ENCODE data around the gene SNX17.
A peak's percentile ranks its signal among the peaks of the same experiment; 100 is the strongest.
"Not testable (repeated sequence)": the region's sequence is repeated elsewhere in the genome, so short reads cannot be mapped to it uniquely, and the experiment has no call there.

SNX17 gene, protein sequence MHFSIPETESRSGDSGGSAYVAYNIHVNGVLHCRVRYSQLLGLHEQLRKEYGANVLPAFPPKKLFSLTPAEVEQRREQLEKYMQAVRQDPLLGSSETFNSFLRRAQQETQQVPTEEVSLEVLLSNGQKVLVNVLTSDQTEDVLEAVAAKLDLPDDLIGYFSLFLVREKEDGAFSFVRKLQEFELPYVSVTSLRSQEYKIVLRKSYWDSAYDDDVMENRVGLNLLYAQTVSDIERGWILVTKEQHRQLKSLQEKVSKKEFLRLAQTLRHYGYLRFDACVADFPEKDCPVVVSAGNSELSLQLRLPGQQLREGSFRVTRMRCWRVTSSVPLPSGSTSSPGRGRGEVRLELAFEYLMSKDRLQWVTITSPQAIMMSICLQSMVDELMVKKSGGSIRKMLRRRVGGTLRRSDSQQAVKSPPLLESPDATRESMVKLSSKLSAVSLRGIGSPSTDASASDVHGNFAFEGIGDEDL

DNA sequence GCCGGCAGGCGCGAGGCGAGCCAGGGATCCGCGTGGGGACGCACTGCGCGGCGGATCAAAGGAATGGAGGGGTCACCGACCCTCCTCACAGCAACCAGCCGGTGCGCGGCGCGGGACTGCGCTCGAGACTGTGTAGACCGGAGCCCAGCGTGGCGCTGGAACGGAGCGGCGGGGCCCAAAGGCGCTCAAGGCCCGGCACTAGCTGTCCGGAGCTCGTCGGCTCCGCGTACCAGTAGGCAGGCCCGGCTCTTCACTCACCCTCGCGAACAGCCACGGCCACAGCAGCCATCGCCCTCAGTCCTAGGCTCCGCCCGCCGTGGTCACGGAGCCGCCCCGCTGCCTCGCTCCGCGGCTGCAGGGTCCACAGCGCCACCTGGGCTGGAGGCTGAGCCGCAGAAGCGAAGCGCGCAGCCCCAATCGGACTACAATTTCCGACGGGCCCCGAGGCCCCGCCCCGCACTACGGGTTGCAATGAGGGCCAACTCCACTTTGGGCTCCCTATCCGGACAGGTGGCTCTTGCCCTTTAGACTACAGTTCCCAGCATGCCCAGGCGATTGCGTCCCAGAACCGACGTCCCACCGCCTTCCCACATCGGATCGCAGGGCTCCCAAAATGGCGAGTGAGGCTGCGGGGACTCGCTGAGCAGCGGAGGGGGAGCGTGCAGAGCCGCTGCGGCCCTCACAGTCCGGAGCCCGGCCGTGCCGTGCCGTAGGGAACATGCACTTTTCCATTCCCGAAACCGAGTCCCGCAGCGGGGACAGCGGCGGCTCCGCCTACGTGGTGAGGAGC is at the start of gene SNX17, which contains the start of gene EIF2B4:
Gene SNX17, plus strand, starts transcription at position 591 of the 790 bp plus-strand sequence. Its CDS starts 128 bp downstream, at position 719.
Gene EIF2B4, minus strand, starts transcription at position 313 of the 790 bp plus-strand sequence. Its CDS starts 24 bp downstream, at position 289.
- DNase-seq (ENCODE audit: insufficient read length, low spot score) (peak; percentile 98), FAIRE-seq (peak; percentile 98)

DNA sequence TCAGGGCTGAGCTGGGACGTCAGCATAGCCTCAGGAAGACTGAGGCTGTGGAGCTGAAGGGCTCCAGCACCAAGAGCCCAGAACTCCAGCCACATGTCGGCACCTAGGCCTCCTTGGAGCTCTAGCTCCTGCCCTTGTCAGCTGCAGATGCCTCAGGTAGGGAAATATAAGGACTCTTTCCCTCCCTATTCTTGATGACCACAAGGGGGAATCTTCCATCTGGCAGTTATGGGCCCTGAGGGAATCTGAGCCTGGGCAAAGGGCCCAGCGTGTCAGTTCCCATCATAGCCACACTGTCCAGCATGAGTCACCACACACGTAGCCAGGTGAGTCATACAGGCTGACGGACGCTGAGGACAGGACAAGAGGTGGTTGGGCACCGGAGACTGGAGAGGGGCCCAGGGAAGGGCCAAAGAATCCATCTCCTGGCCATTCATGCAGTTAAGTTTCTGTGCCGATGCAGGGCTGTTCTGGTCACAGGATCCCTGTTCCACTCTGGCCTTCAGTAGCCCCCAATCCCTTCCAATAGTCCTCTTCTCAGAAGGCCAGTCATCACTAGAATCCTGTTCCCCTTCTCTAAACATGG is 49.4 kb upstream of the SNX17 start:
- FAIRE-seq, result peak; percentile 91
- peak; percentile 98 for DNase-seq (ENCODE audit: insufficient read length, low spot score)

DNA sequence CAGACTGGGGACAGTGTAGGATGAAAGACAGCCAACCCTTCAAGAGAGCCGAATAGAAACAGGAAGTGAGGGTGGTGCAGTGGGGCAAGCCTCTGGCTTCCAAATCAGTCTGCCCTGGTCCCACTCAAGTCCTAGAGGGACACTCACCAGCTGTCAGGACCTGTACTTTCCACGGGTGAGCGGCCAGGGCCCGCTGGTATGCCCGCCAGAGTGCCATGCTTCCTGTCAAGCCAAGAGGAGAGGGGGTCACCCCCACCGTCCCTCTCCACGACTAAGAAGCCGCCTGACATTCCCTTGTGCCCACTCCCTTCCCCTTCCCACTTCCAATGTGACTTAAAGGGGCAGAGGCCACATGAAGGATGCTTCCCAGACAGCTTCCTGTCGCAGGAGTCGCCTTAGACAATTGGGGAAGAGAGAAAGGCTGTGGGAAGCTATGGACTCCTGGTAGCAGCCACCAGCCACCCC is 48.1 kb upstream of the SNX17 start:
- FAIRE-seq, result no peak
- DNase-seq (ENCODE audit: insufficient read length, low spot score), result no peak

DNA sequence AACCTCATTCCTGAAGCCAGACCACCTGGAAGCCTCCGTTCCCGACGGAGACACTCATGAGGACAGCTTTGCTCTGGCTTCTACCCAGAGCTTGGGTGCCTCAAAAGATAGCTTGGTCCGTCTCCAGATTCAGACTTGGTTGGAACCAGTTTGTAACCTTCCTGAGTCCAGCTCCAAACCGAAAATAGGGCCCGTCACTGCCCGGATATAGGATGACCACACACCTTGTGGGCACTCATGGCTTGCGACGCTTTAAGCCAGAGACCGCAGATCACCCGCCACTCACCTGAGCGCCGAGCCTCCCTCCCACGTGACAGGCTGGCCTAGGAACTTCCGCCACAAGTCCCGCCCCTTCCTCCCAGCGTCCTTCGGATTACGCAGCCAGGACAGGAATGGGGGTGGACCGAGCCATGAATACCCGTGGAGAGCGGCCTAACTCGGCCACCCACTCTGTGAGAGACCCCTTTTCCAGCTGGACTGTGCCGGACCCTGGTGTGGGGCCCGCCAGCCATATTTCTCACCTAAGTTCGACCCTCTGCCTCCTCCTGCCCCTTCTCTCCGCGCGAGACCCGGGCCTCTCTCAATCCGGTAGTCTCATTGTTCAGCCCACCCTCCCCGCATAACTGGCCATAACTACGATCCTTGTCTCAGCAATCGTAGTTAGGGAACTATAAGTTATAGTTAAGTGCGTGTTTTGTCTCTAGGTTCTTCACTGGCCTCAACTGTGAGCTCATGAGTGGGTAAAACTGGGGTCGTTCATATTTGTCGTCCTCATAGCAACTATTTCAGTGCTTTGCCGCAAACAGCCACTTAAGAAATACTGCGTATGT is 47.4 kb upstream of the SNX17 start, which contains the start of gene MPV17:
Gene MPV17, minus strand, starts transcription at position 332 of the 830 bp plus-strand sequence. CDS start 580 bp downstream, outside the sequence.
- DNase-seq (ENCODE audit: insufficient read length, low spot score) (peak; percentile 97), FAIRE-seq (peak; percentile 72)

DNA sequence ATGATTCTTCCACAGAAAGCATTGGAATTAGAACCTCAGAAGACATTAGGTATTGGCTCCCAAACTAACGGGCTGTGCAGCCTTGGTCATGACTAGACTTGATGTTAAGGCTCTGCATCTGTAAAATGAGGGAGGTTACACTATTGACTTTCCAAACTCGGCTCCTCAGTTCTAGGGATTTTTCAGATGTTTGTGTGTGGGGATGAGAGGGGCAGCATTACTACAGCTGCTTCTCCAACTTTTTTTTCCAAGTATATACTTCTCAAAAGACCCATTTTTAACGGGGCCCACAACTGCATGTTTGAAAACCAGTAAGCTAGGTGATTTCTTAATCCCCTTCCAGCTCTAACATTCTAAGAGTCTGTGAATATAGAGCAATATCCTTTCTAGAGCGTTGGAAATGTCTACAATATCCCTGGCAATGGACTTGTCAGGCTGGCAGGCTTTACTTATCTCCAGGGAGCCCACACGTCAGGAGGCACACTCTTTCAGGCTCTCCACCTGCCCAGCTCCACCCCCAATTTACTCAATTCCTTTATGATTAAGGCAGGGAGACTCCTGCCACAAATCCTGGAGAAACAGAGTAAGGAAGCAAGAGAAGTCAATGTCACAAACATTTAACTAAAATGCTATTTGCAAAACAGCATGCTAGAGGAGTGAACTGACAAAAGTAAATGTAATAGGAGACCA is 46.7 kb upstream of the SNX17 start:
- FAIRE-seq (no peak), DNase-seq (ENCODE audit: insufficient read length, low spot score) (no peak)

DNA sequence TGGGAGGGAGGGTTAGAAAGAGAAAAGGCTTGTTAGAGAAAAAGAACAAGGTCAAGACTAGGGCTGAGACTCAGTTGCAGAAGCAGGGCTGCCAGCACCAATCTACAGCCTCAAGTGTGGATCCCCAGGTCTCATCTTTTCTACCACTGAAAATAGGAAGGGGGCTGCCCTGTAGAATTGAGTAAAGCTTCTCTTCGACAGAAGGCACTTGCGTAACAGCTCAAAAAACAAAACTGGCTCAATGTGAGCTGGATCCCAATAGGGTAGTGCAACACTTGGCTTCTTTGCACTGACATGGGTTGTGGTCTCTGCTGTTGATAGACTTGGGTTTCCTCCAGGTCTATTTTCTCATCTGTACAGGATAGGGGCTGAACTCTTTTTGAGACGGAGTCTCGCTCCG is 45.7 kb upstream of the SNX17 start:
- no peak for FAIRE-seq

DNA sequence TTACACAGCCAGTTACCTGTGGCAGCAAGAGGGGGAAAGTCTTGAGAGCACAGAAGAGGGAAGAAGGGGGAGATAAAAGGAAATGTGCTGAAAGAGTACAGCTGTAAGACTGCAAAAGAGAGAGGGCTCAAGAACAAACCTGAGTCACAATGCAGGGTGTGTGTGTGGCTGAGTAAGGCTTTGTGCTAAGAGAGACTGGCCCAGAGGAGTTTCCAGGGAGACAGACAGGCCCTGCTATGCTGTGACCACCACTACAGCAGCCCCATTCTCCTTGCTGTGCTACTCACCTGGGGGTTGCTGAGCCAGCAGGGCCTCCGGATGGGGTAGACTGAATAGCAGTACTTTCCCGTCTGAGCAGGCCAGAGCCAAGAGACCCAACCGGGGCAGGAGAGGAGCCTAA is 35.1 kb upstream of the SNX17 start:
- DNase-seq (ENCODE audit: insufficient read length, low spot score) (no peak), FAIRE-seq (no peak)

More for the DNA sequence above, 45.7 kb upstream of the SNX17 start:
- no peak for DNase-seq (ENCODE audit: insufficient read length, low spot score)

DNA sequence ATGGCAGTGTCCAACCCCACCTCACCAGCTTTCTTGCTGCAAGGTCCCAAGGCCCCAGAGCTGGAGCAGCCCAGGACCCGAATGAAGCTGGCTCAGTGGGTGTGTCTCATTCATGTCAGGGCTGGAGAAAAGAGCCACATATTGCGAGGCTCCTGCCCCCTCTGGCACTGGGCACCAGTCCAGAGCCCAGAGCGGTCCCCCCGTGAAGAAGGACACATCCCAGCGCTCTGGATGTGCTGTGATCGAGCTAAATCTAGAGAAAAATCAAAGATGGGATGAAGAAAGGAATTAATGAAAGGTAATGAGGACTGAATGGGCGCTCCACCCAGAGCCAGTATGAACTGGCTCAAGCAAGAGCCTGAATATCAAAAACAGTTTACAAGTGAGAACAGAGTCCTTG is 34.2 kb upstream of the SNX17 start:
- no peak for DNase-seq (ENCODE audit: insufficient read length, low spot score)
- FAIRE-seq, result no peak

DNA sequence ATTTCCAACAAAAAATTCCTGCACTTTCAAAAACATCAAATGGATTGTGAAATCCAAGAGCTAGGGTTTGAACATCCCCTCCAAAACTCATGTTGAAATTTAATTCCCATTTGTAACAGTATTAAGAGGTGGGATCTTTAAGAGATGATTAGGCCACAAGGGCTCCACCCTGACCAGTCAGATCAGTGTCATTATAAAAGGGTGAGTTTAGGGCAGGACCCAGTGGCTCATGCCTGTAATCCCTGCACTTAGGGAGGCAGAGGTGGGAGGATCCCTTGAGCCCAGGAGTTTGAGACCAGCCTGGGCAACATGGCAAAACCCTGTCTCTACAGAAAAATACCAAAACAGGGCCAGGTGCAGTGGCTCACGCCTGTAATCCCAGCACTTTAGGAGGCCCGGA is 22.8 kb upstream of the SNX17 start:
- DNase-seq (ENCODE audit: insufficient read length, low spot score), result no peak
- no peak for FAIRE-seq

DNA sequence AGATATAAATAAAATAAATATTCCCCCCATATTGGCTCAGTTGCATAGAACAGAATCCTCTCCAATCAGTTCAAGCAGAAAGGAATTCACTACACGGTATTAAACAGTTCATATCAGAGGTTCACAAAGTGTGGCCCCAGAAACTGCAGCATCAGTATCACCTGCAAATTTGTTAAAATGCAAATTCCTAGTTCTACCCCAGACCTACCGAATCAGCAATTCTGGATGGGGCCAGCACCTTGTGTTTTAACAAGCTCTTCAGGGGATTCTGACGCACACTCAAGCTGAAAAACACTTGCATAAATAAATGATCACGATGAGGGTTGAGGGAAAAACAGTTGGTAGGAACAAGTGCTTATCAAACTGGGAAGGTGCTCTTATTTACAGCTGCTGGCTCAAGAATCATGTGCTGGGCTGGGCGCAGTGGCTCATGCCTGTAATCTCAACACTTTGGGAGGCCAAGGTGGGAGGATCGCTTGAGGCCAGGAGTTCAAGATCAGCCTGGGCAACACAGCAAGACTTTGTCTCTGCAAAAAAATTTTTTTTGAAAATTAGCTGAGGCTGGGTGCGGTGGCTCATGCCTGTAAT is 20.2 kb upstream of the SNX17 start:
- DNase-seq (ENCODE audit: insufficient read length, low spot score), result no peak
- FAIRE-seq, result no peak

DNA sequence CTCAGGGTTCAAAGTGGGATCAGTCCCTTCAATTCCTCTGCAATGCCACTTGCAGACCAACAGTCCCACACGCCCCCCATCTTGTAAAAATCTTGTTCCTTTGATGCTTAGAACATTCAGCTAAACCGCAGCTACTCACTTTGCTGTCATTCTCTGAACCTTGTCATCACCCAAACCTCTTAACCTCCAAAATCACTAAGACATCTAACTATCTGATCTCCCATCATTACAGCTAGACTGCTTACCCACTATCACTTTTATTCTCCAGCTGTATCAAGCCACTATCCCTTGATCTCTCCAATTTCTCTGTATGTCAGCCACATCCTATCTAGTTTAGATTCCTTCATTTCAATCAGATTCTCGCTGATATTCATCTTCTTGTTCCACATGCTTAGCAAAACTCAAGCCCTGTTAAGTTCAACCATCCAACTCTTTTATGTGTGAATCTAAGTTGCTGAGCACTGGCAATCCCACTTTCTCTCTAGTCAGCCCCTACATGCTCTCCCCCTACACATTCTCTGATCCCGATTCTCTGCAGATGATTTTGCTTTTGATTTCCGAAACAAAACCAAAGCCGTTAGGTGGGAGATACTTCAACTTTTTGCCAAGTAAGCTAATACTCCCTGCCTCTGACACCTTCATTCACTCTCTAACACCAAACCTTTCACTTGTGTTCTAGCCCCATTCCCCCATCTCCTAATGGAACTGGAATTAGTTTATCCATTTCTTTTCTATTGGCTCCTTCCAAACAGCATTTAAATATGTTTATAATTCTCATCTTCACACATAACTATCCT is 18.4 kb upstream of the SNX17 start:
- FAIRE-seq (no peak), DNase-seq (ENCODE audit: insufficient read length, low spot score) (no peak)

DNA sequence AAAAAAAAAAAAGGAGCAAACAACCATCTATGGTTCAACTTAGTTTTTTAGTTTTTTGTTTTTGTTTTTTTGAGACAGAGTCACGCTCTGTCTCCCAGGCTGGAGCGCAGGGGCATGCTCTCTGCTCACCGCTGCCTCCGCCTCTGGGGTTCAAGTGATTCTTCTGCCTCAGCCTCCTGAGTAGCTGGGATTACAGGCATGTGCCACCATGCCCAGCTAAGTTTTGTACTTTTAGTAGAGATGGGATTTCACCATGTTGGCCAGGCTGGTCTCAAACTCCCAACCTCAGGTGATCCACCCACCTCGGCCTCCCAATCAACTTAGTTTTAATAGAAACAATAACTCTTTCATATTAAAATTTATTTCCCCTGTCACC is 17.0 kb upstream of the SNX17 start:
- DNase-seq (ENCODE audit: insufficient read length, low spot score); FAIRE-seq: not testable (repeated sequence)

DNA sequence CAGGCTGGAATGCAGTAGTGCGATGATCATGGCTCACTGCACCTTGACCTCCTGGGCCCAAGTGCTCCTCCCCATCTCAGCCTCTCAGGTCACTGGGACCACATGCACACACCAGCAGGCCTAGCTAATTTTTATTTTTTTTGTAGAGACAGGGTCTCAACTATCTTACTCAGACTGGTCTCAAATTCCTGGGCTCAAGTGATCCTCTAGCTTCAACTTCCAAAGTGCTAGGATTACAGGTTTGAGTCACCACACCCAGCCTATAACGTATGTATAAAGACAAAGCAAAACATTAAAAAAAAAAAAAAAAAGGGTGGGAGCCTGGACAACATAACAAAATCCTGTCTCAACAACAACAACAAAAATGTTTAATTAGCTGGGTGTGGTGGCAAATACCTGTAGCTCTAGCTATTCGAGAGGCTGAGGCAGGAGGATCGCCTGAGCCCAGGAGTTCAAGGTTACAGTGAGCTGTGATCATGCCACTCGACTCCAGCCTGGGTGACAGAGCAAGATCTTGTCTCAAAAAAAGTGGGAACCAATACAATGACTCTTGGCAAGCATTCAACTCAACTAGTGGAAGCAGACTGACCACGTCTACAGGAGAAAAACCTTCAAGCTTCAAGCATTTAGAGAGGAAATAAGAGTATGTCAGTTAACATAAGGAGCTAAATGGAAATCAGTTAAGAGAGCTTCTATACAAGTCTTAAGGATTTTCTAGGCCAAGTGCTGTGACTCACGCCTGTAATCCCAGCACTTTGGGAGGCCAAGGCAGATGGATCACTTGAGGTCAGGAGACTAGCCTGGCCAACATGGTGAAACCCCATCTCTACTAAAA is 16.4 kb upstream of the SNX17 start:
- FAIRE-seq, result no peak

DNA sequence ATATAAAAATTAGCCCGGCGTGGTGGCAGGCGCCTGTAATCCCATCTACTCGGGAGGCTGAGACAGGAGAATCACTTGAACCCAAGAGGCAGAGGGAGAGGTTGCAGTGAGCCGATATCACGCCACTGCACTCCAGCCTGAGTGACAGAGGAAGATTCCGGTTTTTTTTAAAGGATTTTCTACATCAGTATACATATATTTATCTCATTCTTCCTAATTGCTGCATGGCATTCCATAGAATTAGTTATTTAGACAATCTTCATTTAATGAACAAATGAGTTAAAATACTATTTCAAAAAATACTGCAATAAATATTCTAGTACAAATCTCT is 15.9 kb upstream of the SNX17 start:
- FAIRE-seq, result no peak
- DNase-seq (ENCODE audit: insufficient read length, low spot score), result no peak

More for the DNA sequence above, 16.4 kb upstream of the SNX17 start:
- DNase-seq (ENCODE audit: insufficient read length, low spot score), result no peak

DNA sequence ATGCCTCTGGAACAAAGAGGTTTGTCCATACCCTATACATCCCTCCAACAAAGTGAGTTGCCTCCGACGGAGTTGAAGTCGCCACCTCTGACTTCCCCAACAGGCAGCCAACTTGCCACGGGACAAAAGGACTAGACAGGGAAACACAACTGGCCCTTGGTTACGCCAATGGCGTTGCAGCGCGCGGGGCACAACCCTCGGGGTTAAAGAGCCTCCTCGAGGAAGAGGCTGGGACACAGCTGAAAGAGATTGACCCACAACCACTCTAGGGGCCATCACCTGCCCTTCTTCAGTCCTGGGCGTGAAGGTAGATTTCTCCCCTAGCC is 14.4 kb upstream of the SNX17 start:
- DNase-seq (ENCODE audit: insufficient read length, low spot score) (peak; percentile 51), FAIRE-seq (no peak)

DNA sequence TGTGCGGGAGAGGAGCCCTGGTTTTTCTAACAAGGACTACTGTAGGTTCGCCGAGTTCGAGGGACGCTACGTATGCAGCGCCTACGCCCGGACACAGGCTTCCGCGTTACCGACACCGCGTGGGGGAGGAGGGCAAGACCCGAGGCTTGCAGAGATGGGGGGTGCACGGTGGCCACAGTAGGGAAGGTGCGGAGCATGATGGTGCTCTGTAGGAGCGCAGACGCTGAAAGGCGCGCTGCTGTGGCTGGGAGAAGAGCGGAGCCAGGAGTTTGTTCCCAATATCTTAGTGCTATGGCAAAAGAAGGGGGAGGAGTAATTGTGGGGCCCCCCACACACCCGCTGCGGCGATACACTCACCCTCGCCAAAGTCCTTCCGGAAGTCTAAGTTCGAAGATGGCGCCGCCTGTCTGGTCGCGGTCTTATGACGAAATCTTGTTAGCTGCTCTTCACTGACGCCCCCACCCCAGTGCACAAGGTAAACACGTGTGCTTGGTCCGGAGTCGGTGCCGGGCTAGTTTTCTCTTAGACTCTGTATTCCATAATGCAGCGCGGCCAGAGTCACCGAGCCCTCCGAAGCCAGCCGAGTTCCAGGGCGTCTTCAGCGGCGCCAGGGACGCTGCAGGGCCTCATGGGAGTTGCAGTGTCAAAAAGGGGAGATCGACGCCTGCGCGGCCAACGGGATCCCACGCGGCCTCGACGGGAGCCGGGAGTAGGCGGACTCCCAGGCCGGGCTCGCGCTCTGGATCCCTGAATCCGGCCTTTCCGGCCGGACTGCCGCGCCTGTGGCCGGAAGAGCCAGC is 13.8 kb upstream of the SNX17 start, which contains the start of gene GTF3C2:
Gene GTF3C2, minus strand, starts transcription at position 383 of the 800 bp plus-strand sequence. CDS start 13,210 bp downstream, outside the sequence.
- peak; percentile 72 for FAIRE-seq

More for the DNA sequence above, 13.8 kb upstream of the SNX17 start, which contains the start of gene GTF3C2:
- peak; percentile 97 for DNase-seq (ENCODE audit: insufficient read length, low spot score)

Data from HTR-8/SVneo (cell line).